ENCODE data around the gene ATP13A1.
"Not testable (repeated sequence)": the region's sequence is repeated elsewhere in the genome, so short reads cannot be mapped to it uniquely, and the experiment has no call there.

The ATP13A1 gene

GRCh38 chr19:19619181-19619848, 44.2 kb downstream of the ATP13A1 start:
- no peak overlapping the region for H3K27ac ChIP-seq (ENCODE audit: low read length)
- peaks cover 8% of the 10 kb centered on the region for H3K36me3 ChIP-seq (ENCODE audit: control insufficient read depth, insufficient read depth, low read length)
- no peaks in the 10 kb centered on the region for H3K27me3 ChIP-seq (ENCODE audit: control insufficient read depth, insufficient read depth, low read length)
- H3K9me3 ChIP-seq (ENCODE audit: control insufficient read depth, insufficient read depth, low read length) = no peaks in the 10 kb centered on the region
- H3K4me3 ChIP-seq (ENCODE audit: low read length) = no peak overlapping the region
- WGBS (ENCODE audit: insufficient coverage, insufficient read length) = no CpG with 5 or more reads among the region's 21 CpGs
- H3K4me1 ChIP-seq (ENCODE audit: control insufficient read depth, insufficient read depth, low read length) = no peaks in the 10 kb centered on the region
- DNase-seq (ENCODE audit: low read depth, low spot score) = no peak

- H3K36me3 ChIP-seq (ENCODE audit: control insufficient read depth, insufficient read depth, low read length) = no peaks in the 10 kb centered on the region
- H3K9me3 ChIP-seq (ENCODE audit: control insufficient read depth, insufficient read depth, low read length) = no peaks in the 10 kb centered on the region
- no CpG with 5 or more reads among the region's 80 CpGs for WGBS (ENCODE audit: insufficient coverage, insufficient read length)
- DNase-seq (ENCODE audit: low read depth, low spot score) = peak; percentile 94
- peak within 1 kb of the TSS; percentile 37; the same call in 1 of the 2 replicates for H3K4me3 ChIP-seq (ENCODE audit: low read length)
- H3K4me1 ChIP-seq (ENCODE audit: control insufficient read depth, insufficient read depth, low read length) = no peaks in the 10 kb centered on the region
- no peak within 1 kb of the TSS for H3K27ac ChIP-seq (ENCODE audit: low read length)
- no peaks in the 10 kb centered on the region for H3K27me3 ChIP-seq (ENCODE audit: control insufficient read depth, insufficient read depth, low read length)
Measured at GRCh38 chr19:19618219-19619051, 45.0 kb downstream of the ATP13A1 start, which contains the start of gene PBX4. PBX4 (minus strand) TSS chr19:19618687; CDS start chr19:19618629, 58 bp downstream.

- no peak for DNase-seq (ENCODE audit: low read depth, low spot score)
- Histone ChIP-seq H3K36me3 (ENCODE audit: control insufficient read depth, insufficient read depth, low read length) (no peaks in the 10 kb centered on the region), H3K27me3 (ENCODE audit: control insufficient read depth, insufficient read depth, low read length) (no peaks in the 10 kb centered on the region), H3K4me3 (ENCODE audit: low read length) (no peak overlapping the region), H3K27ac (ENCODE audit: low read length) (no peak overlapping the region), H3K9me3 (ENCODE audit: control insufficient read depth, insufficient read depth, low read length) (no peaks in the 10 kb centered on the region), H3K4me1 (ENCODE audit: control insufficient read depth, insufficient read depth, low read length) (no peaks in the 10 kb centered on the region)
- no CpG with 5 or more reads among the region's 3 CpGs for WGBS (ENCODE audit: insufficient coverage, insufficient read length)
Measured at GRCh38 chr19:19615086-19615485, 48.4 kb downstream of the ATP13A1 start.

GRCh38 chr19:19613506-19613905, 50.0 kb downstream of the ATP13A1 start:
- Histone ChIP-seq H3K27me3 (ENCODE audit: control insufficient read depth, insufficient read depth, low read length) (no peaks in the 10 kb centered on the region), H3K4me1 (ENCODE audit: control insufficient read depth, insufficient read depth, low read length) (no peaks in the 10 kb centered on the region), H3K27ac (ENCODE audit: low read length) (no peak overlapping the region), H3K9me3 (ENCODE audit: control insufficient read depth, insufficient read depth, low read length) (no peaks in the 10 kb centered on the region), H3K36me3 (ENCODE audit: control insufficient read depth, insufficient read depth, low read length) (no peaks in the 10 kb centered on the region), H3K4me3 (ENCODE audit: low read length) (no peak overlapping the region)
- no CpG with 5 or more reads among the region's 4 CpGs for WGBS (ENCODE audit: insufficient coverage, insufficient read length)
- DNase-seq (ENCODE audit: low read depth, low spot score) = no peak

- no peaks in the 10 kb centered on the region for H3K27me3 ChIP-seq (ENCODE audit: control insufficient read depth, insufficient read depth, low read length)
- H3K9me3 ChIP-seq (ENCODE audit: control insufficient read depth, insufficient read depth, low read length) = no peaks in the 10 kb centered on the region
- H3K36me3 ChIP-seq (ENCODE audit: control insufficient read depth, insufficient read depth, low read length) = no peaks in the 10 kb centered on the region
- WGBS (ENCODE audit: insufficient coverage, insufficient read length) = no CpG with 5 or more reads among the region's 10 CpGs
- H3K27ac ChIP-seq (ENCODE audit: low read length) = no peak overlapping the region
- H3K4me1 ChIP-seq (ENCODE audit: control insufficient read depth, insufficient read depth, low read length) = no peaks in the 10 kb centered on the region
- H3K4me3 ChIP-seq (ENCODE audit: low read length) = no peak overlapping the region
- DNase-seq (ENCODE audit: low read depth, low spot score) = no peak
Measured at GRCh38 chr19:19610376-19611202, 52.9 kb downstream of the ATP13A1 start.

GRCh38 chr19:19606686-19607085, 56.8 kb downstream of the ATP13A1 start:
- not testable (repeated sequence) for H3K27ac ChIP-seq (ENCODE audit: low read length)

GRCh38 chr19:19606021-19606420, 57.5 kb downstream of the ATP13A1 start:
- no peaks in the 10 kb centered on the region for H3K9me3 ChIP-seq (ENCODE audit: control insufficient read depth, insufficient read depth, low read length)
- DNase-seq (ENCODE audit: low read depth, low spot score) = no peak
- H3K27ac ChIP-seq (ENCODE audit: low read length) = no peak overlapping the region
- WGBS (ENCODE audit: insufficient coverage, insufficient read length) = no CpG with 5 or more reads among the region's 1 CpG
- 0 out of 2 replicates have a peak, but pooled peaks cover 1% of the 10 kb centered on the region for H3K4me1 ChIP-seq (ENCODE audit: control insufficient read depth, insufficient read depth, low read length)
- H3K27me3 ChIP-seq (ENCODE audit: control insufficient read depth, insufficient read depth, low read length) = no peaks in the 10 kb centered on the region
- no peak overlapping the region for H3K4me3 ChIP-seq (ENCODE audit: low read length)
- no peaks in the 10 kb centered on the region for H3K36me3 ChIP-seq (ENCODE audit: control insufficient read depth, insufficient read depth, low read length)

More at GRCh38 chr19:19606686-19607085, 56.8 kb downstream of the ATP13A1 start:
- WGBS (ENCODE audit: insufficient coverage, insufficient read length) = no CpG with 5 or more reads among the region's 8 CpGs
- not testable (repeated sequence) for H3K4me3 ChIP-seq (ENCODE audit: low read length); DNase-seq (ENCODE audit: low read depth, low spot score); H3K27me3 ChIP-seq (ENCODE audit: control insufficient read depth, insufficient read depth, low read length); H3K36me3 ChIP-seq (ENCODE audit: control insufficient read depth, insufficient read depth, low read length); H3K9me3 ChIP-seq (ENCODE audit: control insufficient read depth, insufficient read depth, low read length); H3K4me1 ChIP-seq (ENCODE audit: control insufficient read depth, insufficient read depth, low read length)

GRCh38 chr19:19602713-19603324, 60.7 kb downstream of the ATP13A1 start:
- DNase-seq (ENCODE audit: low read depth, low spot score) = no peak
- Histone ChIP-seq H3K36me3 (ENCODE audit: control insufficient read depth, insufficient read depth, low read length) (no peaks in the 10 kb centered on the region), H3K4me3 (ENCODE audit: low read length) (no peak overlapping the region), H3K27me3 (ENCODE audit: control insufficient read depth, insufficient read depth, low read length) (no peaks in the 10 kb centered on the region; the same call in 1 of the 2 replicates), H3K4me1 (ENCODE audit: control insufficient read depth, insufficient read depth, low read length) (0 out of 2 replicates have a peak, but pooled peaks cover 1% of the 10 kb centered on the region), H3K9me3 (ENCODE audit: control insufficient read depth, insufficient read depth, low read length) (no peaks in the 10 kb centered on the region), H3K27ac (ENCODE audit: low read length) (no peak overlapping the region)
- WGBS (ENCODE audit: insufficient coverage, insufficient read length) = no CpG with 5 or more reads among the region's 3 CpGs

- Histone ChIP-seq H3K36me3 (ENCODE audit: control insufficient read depth, insufficient read depth, low read length) (no peaks in the 10 kb centered on the region), H3K4me1 (ENCODE audit: control insufficient read depth, insufficient read depth, low read length) (0 out of 2 replicates have a peak, but pooled peaks cover 1% of the 10 kb centered on the region), H3K9me3 (ENCODE audit: control insufficient read depth, insufficient read depth, low read length) (no peaks in the 10 kb centered on the region), H3K27me3 (ENCODE audit: control insufficient read depth, insufficient read depth, low read length) (no peaks in the 10 kb centered on the region; the same call in 1 of the 2 replicates), H3K4me3 (ENCODE audit: low read length) (no peak overlapping the region), H3K27ac (ENCODE audit: low read length) (no peak overlapping the region)
- no CpG with 5 or more reads among the region's 9 CpGs for WGBS (ENCODE audit: insufficient coverage, insufficient read length)
- no peak for DNase-seq (ENCODE audit: low read depth, low spot score)
Measured at GRCh38 chr19:19602136-19602712, 61.3 kb downstream of the ATP13A1 start.

Data from iPS DF 6.9 (cell line).